Measurements from ENCODE around the gene C16orf54. TPM values are rescaled to one million over a fixed set of nuclear protein-coding genes. Genes with fewer than 3 reads are reported as not detected.

C16orf54 gene
- total and polyA plus RNA-seq, 4 donors: 0.38 to 2.4 (median 0.84) TPM

DNA sequence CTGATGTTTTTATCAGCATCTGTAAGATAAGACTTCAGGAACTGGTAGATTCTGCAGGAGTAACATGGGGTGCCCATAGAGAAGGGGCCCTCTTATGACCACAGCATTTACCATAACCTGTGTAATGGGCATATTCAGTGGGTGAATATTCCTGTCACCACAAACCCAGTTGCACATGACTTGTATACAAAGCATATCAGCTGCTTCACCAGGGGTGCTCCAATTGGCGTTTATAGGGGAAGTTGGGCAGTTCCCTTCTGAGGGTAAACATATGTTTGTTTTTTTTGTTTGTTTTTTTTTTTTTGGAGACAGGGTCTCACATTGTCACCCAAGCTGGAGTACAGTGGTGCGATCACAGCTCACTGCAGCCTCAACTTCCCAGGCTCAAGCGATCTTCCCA, 20.8 kb upstream of the C16orf54 start:
- Histone ChIP-seq H3K36me3 (ENCODE audit: control insufficient read depth in 4 of 4, insufficient read depth in 3 of 4, low read depth in 1 of 4, low read length in 3 of 4) (no peaks in the 10 kb centered on the region), H3K9me3 (ENCODE audit: control insufficient read depth in 4 of 4, low read length in 3 of 4) (no peaks in the 10 kb centered on the region), H3K27ac (ENCODE audit: low read depth in 1 of 2, low read length in 2 of 2) (no peak overlapping the region), H3K9ac (ENCODE audit: low read depth in 1 of 2, low read length in 2 of 2) (no peak overlapping the region), H3K4me3 (ENCODE audit: low read depth in 1 of 3, low read length in 3 of 3) (no peak overlapping the region), H3K4me1 (ENCODE audit: control insufficient read depth in 4 of 4, insufficient read depth in 4 of 4, low read length in 3 of 4) (peaks cover 8 to 51% (median 31%) of the 10 kb centered on the region in 4 donors), H3K27me3 (ENCODE audit: control insufficient read depth in 4 of 4, insufficient read depth in 4 of 4, low read length in 3 of 4) (no peaks in the 10 kb centered on the region)
- WGBS: 89% methylated on average over 3 of the region's 3 CpGs
- TF ChIP-seq ATF3 (IDR thresholded peaks at IDR 0.05): no peak
- no peak for TF ChIP-seq RXRA (IDR thresholded peaks at IDR 0.05)
- no peak for TF ChIP-seq JUND (IDR thresholded peaks at IDR 0.05)
- TF ChIP-seq FOXA2 (IDR thresholded peaks at IDR 0.05): no peak
- no peak for TF ChIP-seq RAD21 (IDR thresholded peaks at IDR 0.05)
- no peak for TF ChIP-seq SP1 (IDR thresholded peaks at IDR 0.05)
- no peak for TF ChIP-seq HNF4A (conservative IDR thresholded peaks at IDR 0.05)
- no peak for TF ChIP-seq NR2F2 (IDR thresholded peaks at IDR 0.05)
- no peak for DNase-seq (ENCODE audit: low spot score)

- Histone ChIP-seq H3K9ac (ENCODE audit: low read depth in 1 of 2, low read length in 2 of 2) (no peak overlapping the region), H3K36me3 (ENCODE audit: control insufficient read depth in 4 of 4, insufficient read depth in 3 of 4, low read depth in 1 of 4, low read length in 3 of 4) (no peaks in the 10 kb centered on the region), H3K27ac (ENCODE audit: low read depth in 1 of 2, low read length in 2 of 2) (peak overlapping the region; percentile 37 to 56), H3K4me3 (ENCODE audit: low read depth in 1 of 3, low read length in 3 of 3) (no peak overlapping the region), H3K9me3 (ENCODE audit: control insufficient read depth in 4 of 4, low read length in 3 of 4) (no peaks in the 10 kb centered on the region), H3K4me1 (ENCODE audit: control insufficient read depth in 4 of 4, insufficient read depth in 4 of 4, low read length in 3 of 4) (peaks cover 8 to 57% (median 38%) of the 10 kb centered on the region in 4 donors), H3K27me3 (ENCODE audit: control insufficient read depth in 4 of 4, insufficient read depth in 4 of 4, low read length in 3 of 4) (no peaks in the 10 kb centered on the region)
- TF ChIP-seq HNF4G (IDR thresholded peaks at IDR 0.05) (peak; percentile 77), HNF4A (conservative IDR thresholded peaks at IDR 0.05) (peak; percentile 94 to 96), ZBTB33 (IDR thresholded peaks at IDR 0.05) (no peak), NR2F2 (IDR thresholded peaks at IDR 0.05) (peak; percentile 83), FOXA1 (IDR thresholded peaks at IDR 0.05) (peak; percentile 87), TAF1 (conservative IDR thresholded peaks at IDR 0.05) (no peak), GABPA (IDR thresholded peaks at IDR 0.05 in 1 of 2, conservative IDR thresholded peaks at IDR 0.05 in 1 of 2) (peak in 1 of 2 donors; percentile 28), SP1 (IDR thresholded peaks at IDR 0.05) (peak; percentile 86), RAD21 (IDR thresholded peaks at IDR 0.05) (peak in 1 of 2 donors; percentile 53), MAX (IDR thresholded peaks at IDR 0.05) (no peak), JUND (IDR thresholded peaks at IDR 0.05) (peak in 1 of 2 donors; percentile 64), FOXA2 (IDR thresholded peaks at IDR 0.05) (peak; percentile 93), RXRA (IDR thresholded peaks at IDR 0.05) (peak; percentile 96 to 99), ATF3 (IDR thresholded peaks at IDR 0.05) (peak; percentile 18), YY1 (IDR thresholded peaks at IDR 0.05) (peak; percentile 69), EGR1 (IDR thresholded peaks at IDR 0.05; ENCODE audit: low read depth in 2 of 2) (no peak)
- TF ChIP-seq, protein P1, sequence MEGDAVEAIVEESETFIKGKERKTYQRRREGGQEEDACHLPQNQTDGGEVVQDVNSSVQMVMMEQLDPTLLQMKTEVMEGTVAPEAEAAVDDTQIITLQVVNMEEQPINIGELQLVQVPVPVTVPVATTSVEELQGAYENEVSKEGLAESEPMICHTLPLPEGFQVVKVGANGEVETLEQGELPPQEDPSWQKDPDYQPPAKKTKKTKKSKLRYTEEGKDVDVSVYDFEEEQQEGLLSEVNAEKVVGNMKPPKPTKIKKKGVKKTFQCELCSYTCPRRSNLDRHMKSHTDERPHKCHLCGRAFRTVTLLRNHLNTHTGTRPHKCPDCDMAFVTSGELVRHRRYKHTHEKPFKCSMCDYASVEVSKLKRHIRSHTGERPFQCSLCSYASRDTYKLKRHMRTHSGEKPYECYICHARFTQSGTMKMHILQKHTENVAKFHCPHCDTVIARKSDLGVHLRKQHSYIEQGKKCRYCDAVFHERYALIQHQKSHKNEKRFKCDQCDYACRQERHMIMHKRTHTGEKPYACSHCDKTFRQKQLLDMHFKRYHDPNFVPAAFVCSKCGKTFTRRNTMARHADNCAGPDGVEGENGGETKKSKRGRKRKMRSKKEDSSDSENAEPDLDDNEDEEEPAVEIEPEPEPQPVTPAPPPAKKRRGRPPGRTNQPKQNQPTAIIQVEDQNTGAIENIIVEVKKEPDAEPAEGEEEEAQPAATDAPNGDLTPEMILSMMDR (IDR thresholded peaks at IDR 0.05; ENCODE audit: low read depth, low read length, missing input control): no peak
- TF ChIP-seq, protein P2, sequence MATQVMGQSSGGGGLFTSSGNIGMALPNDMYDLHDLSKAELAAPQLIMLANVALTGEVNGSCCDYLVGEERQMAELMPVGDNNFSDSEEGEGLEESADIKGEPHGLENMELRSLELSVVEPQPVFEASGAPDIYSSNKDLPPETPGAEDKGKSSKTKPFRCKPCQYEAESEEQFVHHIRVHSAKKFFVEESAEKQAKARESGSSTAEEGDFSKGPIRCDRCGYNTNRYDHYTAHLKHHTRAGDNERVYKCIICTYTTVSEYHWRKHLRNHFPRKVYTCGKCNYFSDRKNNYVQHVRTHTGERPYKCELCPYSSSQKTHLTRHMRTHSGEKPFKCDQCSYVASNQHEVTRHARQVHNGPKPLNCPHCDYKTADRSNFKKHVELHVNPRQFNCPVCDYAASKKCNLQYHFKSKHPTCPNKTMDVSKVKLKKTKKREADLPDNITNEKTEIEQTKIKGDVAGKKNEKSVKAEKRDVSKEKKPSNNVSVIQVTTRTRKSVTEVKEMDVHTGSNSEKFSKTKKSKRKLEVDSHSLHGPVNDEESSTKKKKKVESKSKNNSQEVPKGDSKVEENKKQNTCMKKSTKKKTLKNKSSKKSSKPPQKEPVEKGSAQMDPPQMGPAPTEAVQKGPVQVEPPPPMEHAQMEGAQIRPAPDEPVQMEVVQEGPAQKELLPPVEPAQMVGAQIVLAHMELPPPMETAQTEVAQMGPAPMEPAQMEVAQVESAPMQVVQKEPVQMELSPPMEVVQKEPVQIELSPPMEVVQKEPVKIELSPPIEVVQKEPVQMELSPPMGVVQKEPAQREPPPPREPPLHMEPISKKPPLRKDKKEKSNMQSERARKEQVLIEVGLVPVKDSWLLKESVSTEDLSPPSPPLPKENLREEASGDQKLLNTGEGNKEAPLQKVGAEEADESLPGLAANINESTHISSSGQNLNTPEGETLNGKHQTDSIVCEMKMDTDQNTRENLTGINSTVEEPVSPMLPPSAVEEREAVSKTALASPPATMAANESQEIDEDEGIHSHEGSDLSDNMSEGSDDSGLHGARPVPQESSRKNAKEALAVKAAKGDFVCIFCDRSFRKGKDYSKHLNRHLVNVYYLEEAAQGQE (IDR thresholded peaks at IDR 0.05): no peak
- no peak for DNase-seq (ENCODE audit: low spot score)
- WGBS: 31% methylated on average over 15 of the region's 15 CpGs
Measured at GRCh38 chr16:29765167-29766032, 19.6 kb upstream of the C16orf54 start.
